GM12874 (cell line): ENCODE results near the gene FAM219A.
A peak's percentile ranks its signal among the peaks of the same experiment; 100 is the strongest.

Source experiments
- TF ChIP-seq, protein P1 (sequence below): IDR thresholded peaks from 2 replicates; pipeline ENCODE4 v1.5.1; 2011; ENCODE audit warnings: low read depth, mild to moderate bottlenecking, control low read depth, low read length, moderate library complexity; ENCODE audit not compliant: insufficient read depth

Gene FAM219A

GRCh38 chr9:34378376-34379060 is 79.9 kb downstream of the FAM219A start:
- TF ChIP-seq, protein P1, sequence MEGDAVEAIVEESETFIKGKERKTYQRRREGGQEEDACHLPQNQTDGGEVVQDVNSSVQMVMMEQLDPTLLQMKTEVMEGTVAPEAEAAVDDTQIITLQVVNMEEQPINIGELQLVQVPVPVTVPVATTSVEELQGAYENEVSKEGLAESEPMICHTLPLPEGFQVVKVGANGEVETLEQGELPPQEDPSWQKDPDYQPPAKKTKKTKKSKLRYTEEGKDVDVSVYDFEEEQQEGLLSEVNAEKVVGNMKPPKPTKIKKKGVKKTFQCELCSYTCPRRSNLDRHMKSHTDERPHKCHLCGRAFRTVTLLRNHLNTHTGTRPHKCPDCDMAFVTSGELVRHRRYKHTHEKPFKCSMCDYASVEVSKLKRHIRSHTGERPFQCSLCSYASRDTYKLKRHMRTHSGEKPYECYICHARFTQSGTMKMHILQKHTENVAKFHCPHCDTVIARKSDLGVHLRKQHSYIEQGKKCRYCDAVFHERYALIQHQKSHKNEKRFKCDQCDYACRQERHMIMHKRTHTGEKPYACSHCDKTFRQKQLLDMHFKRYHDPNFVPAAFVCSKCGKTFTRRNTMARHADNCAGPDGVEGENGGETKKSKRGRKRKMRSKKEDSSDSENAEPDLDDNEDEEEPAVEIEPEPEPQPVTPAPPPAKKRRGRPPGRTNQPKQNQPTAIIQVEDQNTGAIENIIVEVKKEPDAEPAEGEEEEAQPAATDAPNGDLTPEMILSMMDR = no peak

- TF ChIP-seq, protein P1 = no peak
These were observed 81.0 kb downstream of the FAM219A start for GRCh38 chr9:34377404-34377746.

DNA sequence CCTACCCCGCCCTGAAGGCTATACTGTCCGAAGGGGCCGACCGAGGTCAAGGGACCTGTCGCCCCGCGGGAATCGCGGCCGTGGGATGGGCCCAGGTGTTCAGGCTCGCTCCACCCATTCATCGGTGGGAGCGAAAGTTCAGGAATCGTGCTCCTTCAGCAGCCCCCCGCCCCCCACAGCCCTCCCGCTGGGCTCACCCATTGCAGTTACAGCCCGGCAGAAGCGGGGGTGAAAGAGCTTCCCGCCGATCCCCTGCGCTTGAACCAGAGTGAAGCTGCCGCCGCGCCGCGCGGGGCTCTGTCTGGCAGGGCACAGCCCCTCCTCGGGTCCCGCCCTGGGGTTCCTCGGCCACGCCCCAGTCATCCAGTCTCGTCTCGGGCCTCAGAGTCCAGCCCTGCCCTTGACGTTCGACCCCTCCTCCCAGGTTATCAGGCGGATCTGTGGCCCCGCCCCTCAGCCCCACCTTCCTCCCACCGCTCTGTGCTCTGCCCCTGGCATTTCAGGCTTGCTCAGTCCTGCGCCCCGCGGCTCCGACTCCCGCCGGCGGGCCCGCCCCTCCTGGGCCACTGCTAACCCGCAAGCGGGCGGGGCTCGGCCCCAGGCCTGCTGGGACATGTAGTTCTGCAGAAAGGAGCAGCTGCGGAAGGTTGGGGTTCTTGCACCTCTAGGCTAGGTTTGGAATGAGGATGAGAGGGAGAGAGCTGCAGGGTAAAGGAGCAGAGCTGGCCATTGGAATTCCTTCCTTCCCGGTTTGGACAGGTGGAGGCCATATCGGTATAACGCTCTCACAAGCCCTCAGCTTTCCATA is 81.6 kb downstream of the FAM219A start, which contains the start of gene MYORG:
Gene MYORG, minus strand, starts transcription at position 303 of the 808 bp plus-strand sequence. CDS start 3,955 bp downstream, outside the sequence.
- TF ChIP-seq, protein P1 = no peak

GRCh38 chr9:34375901-34376595 is 82.3 kb downstream of the FAM219A start:
- TF ChIP-seq, protein P1 = peak; percentile 23; the same call in 1 of the 2 replicates

- TF ChIP-seq, protein P1 = no peak
These were observed 83.3 kb downstream of the FAM219A start for GRCh38 chr9:34374905-34375552.

DNA sequence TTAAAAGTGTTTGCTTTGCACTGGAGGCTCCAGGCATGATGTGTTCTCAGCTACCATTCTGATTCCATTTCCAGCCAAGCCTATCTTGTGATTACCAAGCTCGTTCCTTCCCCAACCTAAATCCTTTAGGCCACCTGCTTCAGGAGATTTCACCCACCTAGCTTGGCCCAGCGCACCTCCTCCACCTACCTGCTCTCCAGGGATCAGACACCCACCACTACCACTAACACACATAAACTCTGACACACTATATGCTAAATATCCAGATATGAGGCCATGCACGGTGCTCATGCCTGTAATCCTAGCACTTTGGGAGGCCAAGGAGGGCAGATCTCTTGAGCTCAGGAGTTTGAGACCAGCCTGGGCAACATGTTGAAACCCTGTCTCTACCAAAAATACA is 84.0 kb downstream of the FAM219A start:
- TF ChIP-seq, protein P1 = no peak
